Prostate gland (tissue), 2 donors: ENCODE measurements around the gene PCSK6.

Experiments used
- POLR2A ChIP-seq: fragments of 450-650 bp; IDR thresholded peaks from one replicate; pipeline ENCODE4 v1.6.1; 2016; ENCODE audit warnings: antibody characterized with exemption, mild to moderate bottlenecking
- POLR2AphosphoS5 ChIP-seq: sonication (generic); formaldehyde crosslinking; IDR thresholded peaks from one replicate; pipeline ENCODE4 v1.6.1; 2017; ENCODE audit warnings: antibody characterized with exemption
- TF ChIP-seq, protein P1 (sequence below), 4 experiments: fragments of 200-600 bp in 2 of 4; fragments of 450-650 bp in 2 of 4; sonication (generic) in 2 of 4; IDR thresholded peaks; 1 replicate in 3 of 4; 2 replicates in 1 of 4; pipeline ENCODE4 v1.5.1; 2016 to 2019; ENCODE audit warnings: antibody characterized with exemption in 4 of 4, mild to moderate bottlenecking in 2 of 4, moderate library complexity in 2 of 4

DNA sequence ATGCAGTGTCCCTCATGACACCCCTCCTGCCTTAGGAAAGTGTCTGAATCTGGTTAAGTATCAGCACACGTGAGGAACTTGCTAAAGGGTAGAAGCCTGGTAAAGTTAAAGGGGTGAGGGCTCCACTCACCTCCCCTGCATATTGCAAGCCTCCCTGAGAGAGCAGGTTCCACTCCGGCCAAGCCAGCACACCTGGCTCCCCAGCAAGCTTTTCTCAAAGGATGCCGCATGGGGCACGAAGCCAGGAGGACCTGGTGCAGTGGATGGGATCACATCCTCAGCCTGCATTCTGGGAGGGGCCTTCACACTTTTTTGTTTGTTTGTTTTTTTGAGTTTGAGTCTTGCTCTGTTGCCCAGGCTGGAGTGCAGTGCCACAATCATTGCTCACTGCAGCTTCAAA is 79.9 kb downstream of the PCSK6 start:
- TF ChIP-seq, protein P1, sequence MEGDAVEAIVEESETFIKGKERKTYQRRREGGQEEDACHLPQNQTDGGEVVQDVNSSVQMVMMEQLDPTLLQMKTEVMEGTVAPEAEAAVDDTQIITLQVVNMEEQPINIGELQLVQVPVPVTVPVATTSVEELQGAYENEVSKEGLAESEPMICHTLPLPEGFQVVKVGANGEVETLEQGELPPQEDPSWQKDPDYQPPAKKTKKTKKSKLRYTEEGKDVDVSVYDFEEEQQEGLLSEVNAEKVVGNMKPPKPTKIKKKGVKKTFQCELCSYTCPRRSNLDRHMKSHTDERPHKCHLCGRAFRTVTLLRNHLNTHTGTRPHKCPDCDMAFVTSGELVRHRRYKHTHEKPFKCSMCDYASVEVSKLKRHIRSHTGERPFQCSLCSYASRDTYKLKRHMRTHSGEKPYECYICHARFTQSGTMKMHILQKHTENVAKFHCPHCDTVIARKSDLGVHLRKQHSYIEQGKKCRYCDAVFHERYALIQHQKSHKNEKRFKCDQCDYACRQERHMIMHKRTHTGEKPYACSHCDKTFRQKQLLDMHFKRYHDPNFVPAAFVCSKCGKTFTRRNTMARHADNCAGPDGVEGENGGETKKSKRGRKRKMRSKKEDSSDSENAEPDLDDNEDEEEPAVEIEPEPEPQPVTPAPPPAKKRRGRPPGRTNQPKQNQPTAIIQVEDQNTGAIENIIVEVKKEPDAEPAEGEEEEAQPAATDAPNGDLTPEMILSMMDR (IDR thresholded peaks at IDR 0.05): no peak
- TF ChIP-seq POLR2A: no peak
- no peak for TF ChIP-seq POLR2AphosphoS5
